LoVo (cell line): ENCODE data around the gene PNPLA7.
A peak's percentile ranks its signal among the peaks of the same experiment; 100 is the strongest.

Experiments used
- DNase-seq: peaks from one replicate; pipeline ENCODE4 v3.0.0-alpha.2; 2016; ENCODE audit warnings: low spot score

The PNPLA7 gene

DNA sequence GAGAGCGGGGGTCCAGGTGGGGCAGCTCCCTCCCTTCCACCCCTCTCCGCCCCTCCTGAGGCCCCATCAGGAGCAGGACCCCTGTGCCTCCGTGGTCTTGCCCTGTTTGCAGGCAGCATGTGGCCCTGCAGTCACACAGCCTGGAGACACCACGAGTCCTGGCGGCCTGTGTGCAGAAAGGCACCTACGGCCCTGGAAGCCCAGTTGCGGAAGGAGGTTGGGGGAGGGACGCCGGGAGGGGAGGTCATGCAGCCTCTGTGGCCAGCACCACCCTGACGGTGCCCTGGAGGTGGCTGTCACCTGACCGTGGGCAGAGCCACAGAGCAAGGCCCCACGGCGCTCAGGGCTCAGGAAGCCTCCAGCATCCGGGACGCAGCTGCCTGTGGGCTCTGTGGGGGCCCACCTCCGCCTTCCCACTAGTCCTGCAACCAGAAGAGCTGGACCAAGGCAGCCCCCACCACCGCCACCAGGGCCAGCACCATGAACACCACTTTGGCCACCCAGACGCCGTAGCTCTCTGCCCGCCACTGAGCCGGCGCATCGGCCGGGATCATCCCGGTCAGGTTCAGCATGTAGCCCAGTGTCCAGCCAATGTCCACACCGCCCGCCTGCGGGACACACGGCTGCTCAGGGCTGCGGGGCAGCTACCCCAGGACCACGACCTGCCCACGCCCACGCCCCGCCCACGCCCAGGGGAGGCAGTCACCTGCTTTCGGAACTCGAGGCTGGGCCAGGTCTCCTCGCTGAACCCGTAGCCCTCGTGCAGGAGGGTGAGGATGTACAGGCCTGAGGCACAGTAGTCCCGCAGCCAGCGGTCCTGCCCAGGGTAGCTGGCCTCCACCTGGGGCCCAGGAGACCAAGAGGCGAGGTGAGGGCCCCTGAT lies 115.5 kb downstream of the PNPLA7 start:
- DNase-seq: no peak

DNA sequence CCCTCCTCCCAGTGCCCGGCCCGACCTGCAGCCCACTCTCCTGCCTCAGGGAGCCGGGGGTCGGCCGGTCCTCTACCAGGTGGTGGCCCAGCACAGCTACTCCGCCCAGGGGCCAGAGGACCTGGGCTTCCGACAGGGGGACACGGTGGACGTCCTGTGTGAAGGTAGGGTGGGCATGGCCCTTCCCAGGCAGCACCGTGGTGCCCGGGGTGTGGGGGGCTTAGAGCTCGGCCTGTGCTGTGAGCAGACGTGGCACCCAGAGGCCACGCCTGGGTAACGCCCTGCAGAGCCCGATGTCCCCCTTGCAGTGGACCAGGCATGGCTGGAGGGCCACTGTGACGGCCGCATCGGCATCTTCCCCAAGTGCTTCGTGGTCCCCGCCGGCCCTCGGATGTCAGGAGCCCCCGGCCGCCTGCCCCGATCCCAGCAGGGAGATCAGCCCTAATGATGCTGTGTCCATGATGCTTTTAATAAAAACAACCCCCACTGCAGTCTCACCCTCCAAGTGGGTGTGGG lies 116.2 kb downstream of the PNPLA7 start:
- DNase-seq: no peak

DNA sequence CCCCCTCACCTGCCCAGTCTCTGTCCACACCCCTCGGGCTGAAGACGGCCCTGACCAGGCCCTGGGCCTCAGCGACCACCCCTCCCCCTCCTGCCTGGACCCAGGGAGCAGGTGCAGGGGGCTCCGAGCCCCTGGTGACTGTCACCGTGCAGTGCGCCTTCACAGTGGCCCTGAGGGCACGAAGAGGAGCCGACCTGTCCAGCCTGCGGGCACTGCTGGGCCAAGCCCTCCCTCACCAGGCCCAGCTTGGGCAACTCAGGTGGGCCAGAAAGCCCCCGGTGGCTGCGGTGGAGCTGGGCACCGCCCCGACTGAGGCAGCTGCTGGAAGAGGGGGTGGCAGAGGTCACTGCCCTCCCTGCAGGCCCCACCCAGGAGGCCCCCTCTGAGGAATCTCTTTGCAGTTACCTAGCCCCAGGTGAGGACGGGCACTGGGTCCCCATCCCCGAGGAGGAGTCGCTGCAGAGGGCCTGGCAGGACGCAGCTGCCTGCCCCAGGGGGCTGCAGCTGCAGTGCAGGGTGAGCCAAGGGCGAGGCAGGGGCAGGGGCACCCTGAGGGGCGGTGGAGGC lies 116.8 kb downstream of the PNPLA7 start:
- no peak for DNase-seq

- no peak for DNase-seq
Measured at GRCh38 chr9:137432687-137433348, 117.4 kb downstream of the PNPLA7 start.

- DNase-seq: no peak
Measured at GRCh38 chr9:137431416-137431931, 118.7 kb downstream of the PNPLA7 start.

- no peak for DNase-seq
Measured at GRCh38 chr9:137430723-137431415, 119.3 kb downstream of the PNPLA7 start.

- peak; percentile 74 for DNase-seq
Measured at GRCh38 chr9:137429974-137430722, 120.1 kb downstream of the PNPLA7 start.

DNA sequence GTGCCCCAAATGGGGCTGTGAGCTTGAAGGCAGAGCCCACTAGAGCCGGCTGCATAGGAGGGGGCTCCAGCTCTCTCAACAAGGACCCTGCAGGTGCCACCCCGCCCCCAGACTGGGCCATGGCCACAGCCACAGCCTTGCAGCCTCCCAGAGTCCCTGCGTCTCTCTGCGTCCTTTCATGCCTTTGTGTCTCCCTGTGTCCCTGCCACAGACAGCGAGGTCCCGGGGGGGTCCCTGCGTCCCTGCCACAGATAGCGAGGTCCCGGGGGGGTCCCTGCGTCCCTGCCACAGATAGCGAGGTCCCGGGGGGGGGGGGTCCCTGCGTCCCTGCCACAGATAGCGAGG lies 120.7 kb downstream of the PNPLA7 start:
- DNase-seq: no peak

DNA sequence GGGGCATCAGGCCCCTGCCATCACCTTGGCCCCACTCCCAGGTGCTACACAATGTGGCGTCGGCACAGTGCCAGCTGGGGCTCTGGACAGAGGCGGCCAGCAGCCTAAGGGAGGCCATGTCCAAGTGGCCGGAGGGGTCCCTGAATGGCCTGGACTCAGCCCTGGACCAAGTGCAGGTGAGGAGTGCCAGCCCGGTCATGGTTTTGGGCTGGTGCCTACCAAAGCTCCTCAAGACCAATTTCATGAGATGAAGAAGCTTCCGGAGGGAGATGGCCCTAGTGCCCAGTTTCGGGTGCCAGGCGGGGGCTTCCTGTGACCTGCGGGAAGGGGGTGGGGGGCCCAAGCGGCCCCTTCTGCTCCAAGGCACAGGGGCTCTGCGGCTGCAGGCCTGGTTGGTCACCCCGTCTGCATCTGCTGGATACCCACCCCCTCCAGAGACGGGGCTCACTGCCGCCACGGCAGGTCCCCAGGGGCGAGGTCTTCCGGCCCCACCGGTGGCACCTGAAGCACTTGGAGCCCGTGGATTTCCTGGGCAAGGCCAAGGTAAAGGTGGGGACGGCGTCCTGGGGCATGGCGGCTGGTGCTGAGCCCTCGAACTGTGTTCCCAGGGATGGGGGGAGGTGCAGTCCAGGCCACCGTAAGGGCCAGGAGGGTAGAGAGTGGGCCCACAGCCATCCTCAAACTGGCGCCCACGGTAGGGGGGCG lies 121.2 kb downstream of the PNPLA7 start:
- DNase-seq: no peak

GRCh38 chr9:137428311-137428630 lies 121.9 kb downstream of the PNPLA7 start:
- DNase-seq: no peak

GRCh38 chr9:137427454-137428310 lies 122.5 kb downstream of the PNPLA7 start:
- DNase-seq: no peak

- no peak for DNase-seq
Measured at GRCh38 chr9:137426018-137426681, 124.1 kb downstream of the PNPLA7 start.

DNA sequence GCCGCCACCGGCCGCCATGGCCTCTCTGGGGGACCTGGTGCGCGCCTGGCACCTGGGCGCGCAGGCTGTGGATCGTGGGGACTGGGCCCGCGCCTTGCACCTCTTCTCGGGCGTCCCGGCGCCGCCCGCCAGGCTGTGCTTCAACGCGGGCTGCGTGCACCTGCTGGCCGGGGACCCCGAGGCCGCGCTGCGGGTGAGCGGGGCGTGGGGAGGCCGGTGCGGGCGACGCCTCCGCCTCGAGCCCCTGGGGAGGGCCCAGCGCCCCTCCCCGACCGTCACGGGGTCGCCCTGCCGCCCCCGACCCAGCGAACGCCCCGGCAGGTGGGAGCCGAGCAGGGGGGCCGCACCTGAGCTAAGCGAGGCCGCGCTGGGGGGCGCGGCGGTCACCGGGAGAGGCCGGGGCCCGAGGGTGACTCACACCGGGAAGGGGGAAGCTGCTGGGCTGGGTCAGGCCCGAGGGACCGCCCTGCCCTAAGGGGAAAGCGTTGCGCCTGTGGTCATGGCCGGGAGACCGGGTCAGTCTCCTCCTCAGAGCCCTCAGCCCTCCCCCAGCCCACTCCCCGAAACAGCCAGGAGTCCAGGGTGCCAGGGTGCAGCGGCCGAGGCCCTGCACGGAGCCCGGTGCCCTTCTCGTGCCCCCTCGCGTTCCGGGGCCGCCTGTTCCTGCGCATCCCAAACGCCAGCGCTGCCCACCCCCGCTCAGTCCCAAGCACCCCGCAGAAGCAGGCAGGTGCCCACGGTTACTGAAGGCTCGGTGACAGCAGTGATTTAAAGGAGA lies 126.5 kb downstream of the PNPLA7 start:
- peak; percentile 78 for DNase-seq

- peak; percentile 94 for DNase-seq
Measured at GRCh38 chr9:137422604-137423513, 127.3 kb downstream of the PNPLA7 start, which contains the start of the genes EXD3 and NOXA1. Gene EXD3 (minus strand): TSS chr9:137423162. CDS start chr9:137395357, 27,805 bp downstream. Gene NOXA1 (plus strand): TSS chr9:137423393. CDS start chr9:137423530, 137 bp downstream.

GRCh38 chr9:137421838-137422603 lies 128.2 kb downstream of the PNPLA7 start:
- DNase-seq: no peak
